HG03039 (cell line): ENCODE measurements around the gene CCDC136.

Experiments used
- ATAC-seq: cut with Tn5 transposase; IDR thresholded peaks from one replicate; pipeline ENCODE4 v1.9.1; 2021; ENCODE audit warnings: mild to moderate bottlenecking, moderate library complexity; ENCODE audit not compliant: unreplicated experiment

CCDC136 gene

GRCh38 chr7:128801667-128802418 is 10.1 kb downstream of the CCDC136 start:
- ATAC-seq = no peak

GRCh38 chr7:128804484-128804883 is 12.7 kb downstream of the CCDC136 start:
- no peak for ATAC-seq

- no peak for ATAC-seq
Observed at GRCh38 chr7:128805225-128805624, 13.5 kb downstream of the CCDC136 start.

DNA sequence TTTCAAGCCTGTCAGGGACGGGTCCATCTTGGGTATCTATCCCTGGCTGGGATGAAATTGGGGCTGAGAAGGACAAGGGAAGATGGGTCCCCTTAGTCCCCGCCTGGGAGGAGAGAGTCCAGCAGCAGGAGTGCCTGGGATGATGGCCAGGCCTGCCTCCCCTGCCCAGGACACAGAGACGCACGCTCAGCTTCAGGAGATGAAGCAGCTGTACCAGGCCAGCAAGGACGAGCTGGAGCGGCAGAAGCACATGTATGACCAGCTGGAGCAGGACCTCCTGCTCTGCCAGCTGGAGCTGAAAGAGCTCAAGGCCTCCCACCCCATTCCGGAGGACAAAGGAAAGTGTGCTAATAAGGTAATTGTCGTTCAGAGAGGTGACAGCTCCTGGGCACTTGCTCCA is 15.4 kb downstream of the CCDC136 start:
- no peak for ATAC-seq

DNA sequence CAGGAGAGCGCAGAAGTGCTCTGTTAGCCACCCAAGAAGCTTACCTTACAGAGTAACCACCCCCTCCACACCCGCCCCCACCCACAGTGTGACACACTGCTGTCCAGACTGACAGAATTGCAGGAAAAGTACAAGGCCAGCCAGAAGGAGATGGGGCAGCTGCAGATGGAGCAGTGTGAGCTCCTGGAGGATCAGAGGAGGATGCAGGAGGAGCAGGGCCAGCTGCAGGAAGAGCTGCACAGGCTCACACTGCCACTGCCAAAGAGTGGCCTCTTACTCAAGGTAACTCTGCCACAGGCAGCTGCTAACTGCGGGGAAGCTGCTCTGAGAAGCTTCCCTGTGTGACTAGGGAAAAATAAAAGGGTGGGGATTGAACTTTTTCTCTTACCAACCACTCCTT is 17.6 kb downstream of the CCDC136 start:
- ATAC-seq = no peak

GRCh38 chr7:128810473-128810872 is 18.7 kb downstream of the CCDC136 start:
- no peak for ATAC-seq

GRCh38 chr7:128810997-128811396 is 19.2 kb downstream of the CCDC136 start:
- no peak for ATAC-seq

DNA sequence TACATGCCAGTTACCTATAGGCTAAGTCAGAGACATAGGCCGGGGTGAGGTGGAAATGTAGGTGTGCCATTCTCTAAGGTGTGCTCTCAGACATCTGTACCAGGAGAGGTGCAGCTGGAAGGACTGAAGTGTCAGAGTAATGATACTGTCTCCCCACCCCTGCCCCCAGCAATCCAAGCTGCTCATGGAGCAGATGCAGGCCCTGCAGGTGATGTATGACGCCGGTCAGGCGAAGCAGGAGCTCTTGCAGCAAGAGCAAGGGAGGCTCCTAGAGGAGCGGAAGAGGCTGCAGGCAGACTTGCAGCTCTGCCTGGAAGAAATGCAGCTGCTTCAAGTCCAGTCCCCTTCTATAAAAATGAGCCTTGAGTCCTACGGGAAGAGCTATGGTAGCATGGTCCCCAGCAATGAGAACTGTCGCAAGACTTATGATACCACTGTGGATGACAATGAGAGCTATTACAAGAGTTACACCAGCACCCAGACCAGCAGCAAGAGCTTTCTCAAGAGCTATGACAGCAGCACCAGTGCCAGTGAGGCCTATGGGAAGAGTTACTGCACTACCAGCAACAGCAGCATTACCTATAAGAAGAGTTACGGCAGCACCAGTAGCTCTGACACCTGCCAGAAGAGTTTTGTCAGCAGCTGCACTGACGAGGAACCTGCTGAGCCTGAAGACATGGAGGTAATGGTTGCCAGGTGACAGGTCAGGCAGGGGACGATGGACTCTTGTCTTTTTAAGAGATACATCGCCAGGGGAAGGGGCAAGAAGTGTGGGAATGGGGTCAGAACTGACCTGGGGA is 20.1 kb downstream of the CCDC136 start:
- no peak for ATAC-seq

GRCh38 chr7:128812514-128813168 is 20.9 kb downstream of the CCDC136 start:
- no peak for ATAC-seq

- ATAC-seq = no peak
Observed at GRCh38 chr7:128814499-128814898, 22.7 kb downstream of the CCDC136 start.

- ATAC-seq = no peak
Observed at GRCh38 chr7:128815289-128815942, 23.6 kb downstream of the CCDC136 start.

DNA sequence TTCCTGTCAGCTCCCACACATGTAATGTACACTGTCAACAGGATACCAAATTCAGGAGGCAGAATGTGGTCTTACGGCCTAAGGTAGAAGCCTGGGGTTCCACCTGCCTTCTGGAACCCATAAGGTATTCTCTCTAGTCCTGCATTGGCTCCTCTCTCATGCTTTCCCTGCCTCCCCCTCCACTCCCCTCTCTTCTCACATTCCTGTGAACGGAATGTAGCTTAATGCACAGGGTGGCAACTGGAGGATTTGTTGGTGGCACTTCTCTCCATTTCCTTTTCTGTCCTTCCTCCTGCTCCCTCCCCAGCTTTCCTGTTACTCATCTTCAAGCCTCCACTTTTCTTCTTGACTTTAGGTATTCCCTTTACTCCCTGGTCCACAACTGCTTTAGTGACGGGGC is 26.9 kb downstream of the CCDC136 start:
- no peak for ATAC-seq

DNA sequence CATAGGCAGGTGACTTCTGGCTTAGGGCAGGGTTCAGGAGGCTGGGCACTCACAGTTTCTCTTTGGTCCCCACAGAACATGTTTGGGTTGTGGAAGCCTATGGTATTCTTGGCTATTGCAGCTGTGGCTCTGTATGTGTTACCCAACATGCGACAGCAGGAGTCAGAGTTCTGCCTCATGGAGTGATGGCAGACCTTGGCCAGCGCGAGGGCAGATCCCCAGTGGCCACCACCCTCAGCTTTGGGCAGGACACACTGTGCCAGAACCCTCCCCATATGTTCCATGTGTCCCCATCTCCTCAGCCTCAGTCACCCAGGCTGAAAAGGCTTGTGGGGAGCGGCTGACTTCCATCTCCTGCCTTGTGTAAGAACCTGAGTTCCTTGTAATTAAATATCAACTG is 30.0 kb downstream of the CCDC136 start:
- ATAC-seq = no peak

DNA sequence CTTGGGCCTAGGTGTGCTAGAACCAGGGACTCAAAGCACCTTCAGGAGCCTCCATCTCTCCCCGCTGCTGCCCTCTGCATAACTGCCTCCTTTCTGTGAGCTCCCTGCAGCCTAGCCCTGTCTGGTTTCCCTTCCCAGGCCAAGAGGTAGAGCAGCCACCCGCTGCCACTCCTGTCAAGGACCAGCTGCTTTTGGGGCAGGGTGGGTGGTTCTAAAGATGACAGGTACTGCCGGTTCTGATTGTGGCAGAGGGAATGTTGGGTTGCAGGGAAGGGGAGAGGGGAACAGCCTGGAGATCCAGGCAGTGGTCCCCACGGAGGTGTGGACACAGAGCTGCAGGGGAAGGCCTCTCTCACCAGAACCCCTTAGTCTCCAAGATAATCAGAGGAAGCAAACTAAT is 34.7 kb downstream of the CCDC136 start:
- no peak for ATAC-seq

GRCh38 chr7:128826916-128827247 is 35.1 kb downstream of the CCDC136 start:
- no peak for ATAC-seq

DNA sequence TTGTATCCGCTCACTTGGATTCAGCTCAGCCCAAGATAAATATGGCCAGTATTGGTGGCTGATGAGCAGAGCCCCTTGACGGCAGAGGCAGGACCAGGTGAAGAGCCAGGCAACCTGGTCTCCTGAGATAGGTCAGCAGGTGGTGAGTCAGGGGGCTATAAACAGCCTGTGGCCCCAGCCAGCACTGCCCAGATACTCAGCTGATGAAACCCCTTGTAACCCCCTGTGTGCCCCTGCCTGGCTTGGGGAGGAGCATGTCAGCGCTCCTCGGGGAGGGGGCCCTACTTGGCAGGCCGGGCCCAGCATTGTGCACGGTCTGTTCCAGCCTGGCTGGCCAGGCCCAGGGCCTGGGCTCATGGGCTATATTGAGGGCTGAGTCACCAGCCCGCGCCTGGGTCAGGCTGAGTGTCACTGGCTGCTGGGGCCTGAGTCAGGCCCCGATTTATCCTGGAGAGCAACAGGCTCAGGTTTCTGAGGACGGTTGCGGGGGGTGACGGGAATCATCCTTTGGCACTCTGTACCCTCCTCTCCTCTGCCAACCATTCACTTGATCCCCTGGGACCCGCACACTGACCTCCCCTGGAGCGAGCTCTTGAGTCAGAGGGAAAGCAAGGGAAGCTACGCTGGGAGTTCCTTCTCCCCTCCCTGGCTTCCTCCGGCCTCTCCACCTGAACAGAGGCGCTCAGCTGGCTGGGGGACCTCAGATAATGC is 35.6 kb downstream of the CCDC136 start:
- ATAC-seq = no peak

- ATAC-seq = no peak
Observed at GRCh38 chr7:128827971-128828711, 36.4 kb downstream of the CCDC136 start.

- ATAC-seq = no peak
Observed at GRCh38 chr7:128829391-128830166, 37.8 kb downstream of the CCDC136 start.
